Embryonic facial prominence (tissue), 1 donor: ENCODE data around the gene PRRT1B.
"Not testable (repeated sequence)": the region's sequence is repeated elsewhere in the genome, so short reads cannot be mapped to it uniquely, and the experiment has no call there.

Experiments used
- DNase-seq: peaks from one replicate; pipeline ENCODE4 v3.0.0-alpha.2; 2016; ENCODE audit errors: extremely low spot score

The PRRT1B gene

GRCh38 chr9:131550465-131550864 lies 5.1 kb downstream of the PRRT1B start:
- DNase-seq, result not testable (repeated sequence)

DNA sequence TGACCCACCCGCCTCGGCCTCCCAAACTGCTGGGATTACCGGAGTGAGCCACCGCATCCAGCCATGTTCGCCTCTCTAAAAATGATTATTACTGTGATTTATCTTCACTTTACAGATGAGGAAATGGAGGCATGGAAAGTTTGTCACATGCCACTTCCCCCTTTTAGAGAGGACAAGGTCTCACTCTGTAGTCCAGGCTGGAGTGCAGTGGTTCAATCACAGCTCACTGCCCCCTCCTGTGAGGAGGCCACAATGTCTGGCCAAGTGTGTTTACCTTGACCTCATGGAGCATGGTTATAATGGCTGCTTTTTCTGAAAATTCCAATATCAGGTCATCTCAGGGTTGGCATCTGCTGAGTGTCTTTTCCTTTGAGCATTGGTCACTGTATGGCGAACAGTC lies 6.7 kb downstream of the PRRT1B start:
- DNase-seq, result no peak

DNA sequence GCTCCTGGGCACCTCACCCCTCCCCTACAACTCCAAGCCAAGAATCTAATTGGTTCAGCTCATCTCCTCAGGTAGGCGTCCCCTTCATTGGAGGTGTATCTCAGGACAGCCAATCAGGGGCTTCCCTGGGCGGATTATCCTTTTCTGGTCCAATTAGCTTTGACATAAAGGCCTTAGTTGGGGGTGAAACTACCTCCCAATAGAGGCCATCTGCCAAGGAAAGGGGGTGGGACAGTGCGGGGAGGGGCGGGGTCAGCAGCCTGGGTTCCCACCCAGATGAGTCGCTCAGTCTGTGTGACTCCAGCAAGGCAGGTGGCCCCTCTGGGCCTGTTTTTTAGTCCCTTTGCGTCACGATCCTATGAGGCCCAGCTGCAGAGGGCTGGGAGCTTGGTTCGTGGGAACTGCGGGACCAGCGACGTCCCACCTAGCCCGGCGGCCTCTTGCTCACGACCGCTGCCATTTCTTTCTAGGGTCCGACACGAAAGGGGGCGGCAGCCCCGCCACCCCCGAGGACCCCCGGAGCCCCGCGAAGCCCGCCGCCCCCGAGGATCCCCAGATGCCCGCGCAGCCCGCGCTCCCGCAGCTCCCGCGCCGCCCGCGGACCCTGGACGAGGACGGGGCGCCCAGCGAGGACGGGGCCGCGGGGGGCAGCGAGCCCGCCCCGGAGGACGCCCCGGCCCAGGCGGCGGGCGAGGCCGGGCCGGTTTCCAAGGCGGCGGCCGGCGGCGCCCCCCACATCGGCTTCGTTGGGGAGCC lies 8.9 kb downstream of the PRRT1B start:
- no peak for DNase-seq

GRCh38 chr9:131554843-131555351 lies 9.6 kb downstream of the PRRT1B start:
- DNase-seq, result no peak

DNA sequence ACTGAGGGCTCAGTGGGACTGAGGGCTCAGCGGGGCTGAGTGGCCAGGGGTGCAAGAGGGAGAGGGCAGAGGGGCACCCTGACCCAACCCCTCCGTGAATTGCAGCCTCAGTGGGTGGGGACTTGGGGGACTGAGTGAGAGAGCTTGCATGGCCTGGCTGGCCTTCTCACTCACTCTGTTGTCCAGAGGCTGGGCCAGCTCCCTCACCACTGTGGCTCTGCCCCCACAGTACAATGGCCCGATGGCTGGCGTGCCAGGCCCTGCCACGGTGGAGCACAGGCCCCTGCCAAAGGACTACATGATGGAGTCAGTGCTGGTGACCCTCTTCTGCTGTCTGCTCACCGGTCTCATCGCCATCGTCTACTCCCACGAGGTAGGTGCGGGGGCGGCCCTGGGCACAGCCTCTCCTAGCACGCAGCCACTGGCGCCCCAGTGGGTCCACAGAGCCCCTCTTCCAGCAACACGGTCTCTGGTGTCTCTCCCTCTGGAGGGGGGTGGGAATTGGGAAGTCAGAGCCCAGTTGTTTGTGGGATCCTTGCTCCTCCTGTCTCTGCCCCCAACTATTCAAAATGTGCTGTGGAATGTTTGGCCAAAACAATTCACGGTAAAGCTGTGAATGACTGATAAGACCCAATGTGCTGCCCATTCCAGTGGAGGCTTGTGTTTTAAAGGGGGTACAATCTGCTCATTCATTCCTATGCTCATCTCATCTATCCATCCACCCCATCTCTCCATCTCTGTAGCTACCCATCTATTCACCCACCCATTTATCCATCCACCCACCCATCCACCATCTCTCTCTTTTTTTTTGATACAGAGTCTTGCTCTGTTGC lies 10.7 kb downstream of the PRRT1B start:
- no peak for DNase-seq

GRCh38 chr9:131557855-131558548 lies 12.7 kb downstream of the PRRT1B start:
- DNase-seq, result no peak

GRCh38 chr9:131559421-131560000 lies 14.2 kb downstream of the PRRT1B start:
- no peak for DNase-seq

DNA sequence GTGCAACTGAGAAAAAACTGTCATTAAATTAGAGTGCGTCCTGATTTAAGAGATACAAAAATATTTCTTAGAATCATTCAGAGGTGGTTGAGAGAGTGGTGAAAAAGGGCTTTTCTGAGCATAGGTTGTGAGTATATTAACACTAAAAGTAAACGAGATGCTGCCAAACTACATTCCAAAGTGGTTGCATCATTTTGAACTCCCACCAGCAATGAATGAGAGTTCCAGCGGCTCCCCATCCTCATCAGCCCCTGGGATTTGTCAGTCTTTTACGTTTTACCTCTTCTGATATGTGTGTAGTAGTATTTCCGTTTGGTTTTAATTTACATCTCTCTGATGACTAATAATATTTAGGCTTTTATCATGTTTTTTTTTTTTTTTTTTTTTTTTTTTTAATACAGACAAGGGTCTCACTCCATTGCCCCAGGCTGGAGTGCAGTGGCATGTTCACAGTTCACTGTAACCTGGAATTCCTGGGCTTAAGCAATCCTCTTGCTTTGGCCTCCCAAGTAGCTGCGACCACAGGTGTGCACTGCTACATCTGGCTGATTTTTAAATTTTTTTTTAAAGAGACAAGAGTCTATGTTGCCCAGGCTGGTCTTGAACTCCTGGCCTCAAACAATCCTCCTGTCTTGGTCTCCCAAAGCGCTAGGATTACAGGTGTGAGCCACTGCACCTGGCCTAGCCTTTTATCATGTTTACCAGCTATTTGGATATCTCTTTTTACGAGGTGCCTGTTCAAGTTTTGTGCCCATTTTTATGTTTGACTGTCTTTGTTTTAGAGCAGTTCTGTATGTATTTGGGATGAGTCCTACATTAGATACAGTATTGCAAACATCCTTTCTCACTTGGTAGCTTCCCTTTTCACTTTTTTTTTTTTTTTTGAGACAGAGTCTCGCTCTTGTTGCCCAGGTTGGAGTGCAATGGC lies 17.0 kb downstream of the PRRT1B start:
- no peak for DNase-seq

DNA sequence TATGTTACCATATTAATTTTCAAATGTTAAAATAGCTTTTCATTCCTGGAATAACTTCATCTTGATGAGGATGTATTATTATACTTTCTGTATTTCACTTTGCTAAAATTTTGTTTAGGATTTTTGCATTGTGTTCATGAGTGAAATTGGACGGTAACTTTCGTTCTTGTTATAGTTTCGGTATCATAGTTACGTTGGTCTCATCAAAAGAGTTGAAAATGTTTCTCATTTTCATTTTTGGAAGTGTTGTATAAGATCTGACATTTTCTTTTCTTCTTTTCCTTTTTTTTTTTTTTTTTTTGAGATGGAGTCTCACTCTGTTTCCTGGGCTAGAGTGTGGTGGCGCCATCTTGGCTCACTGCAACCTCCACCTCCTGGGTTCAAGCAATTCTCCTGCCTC lies 20.0 kb downstream of the PRRT1B start:
- DNase-seq, result no peak

- no peak for DNase-seq
Measured at GRCh38 chr9:131566158-131566557, 20.8 kb downstream of the PRRT1B start.

DNA sequence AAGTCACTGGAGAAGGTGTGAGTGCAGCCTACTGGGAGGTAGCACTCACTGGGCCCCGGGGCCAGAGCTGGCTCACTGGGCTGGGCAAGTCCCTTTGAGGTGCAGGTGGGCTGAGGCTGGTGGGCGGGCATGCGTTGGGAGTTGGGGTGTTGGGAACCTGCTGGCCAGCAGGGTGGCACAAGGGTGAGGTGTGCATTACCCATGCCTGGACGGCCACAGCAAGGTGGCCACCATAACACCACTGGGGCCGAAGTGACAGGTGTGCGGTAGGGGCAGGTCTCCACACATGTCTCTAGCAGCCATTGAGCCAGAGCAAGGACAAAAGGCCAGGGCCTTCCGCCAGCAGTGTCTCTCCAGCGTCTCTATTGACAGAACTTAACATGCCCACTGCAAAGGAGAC lies 22.6 kb downstream of the PRRT1B start:
- DNase-seq, result no peak

- no peak for DNase-seq
Measured at GRCh38 chr9:131574730-131575640, 29.7 kb downstream of the PRRT1B start.

GRCh38 chr9:131575946-131576853 lies 30.9 kb downstream of the PRRT1B start:
- no peak for DNase-seq

GRCh38 chr9:131577005-131578000 lies 32.0 kb downstream of the PRRT1B start:
- no peak for DNase-seq

GRCh38 chr9:131578021-131578420 lies 32.7 kb downstream of the PRRT1B start:
- DNase-seq, result no peak

GRCh38 chr9:131578731-131579504 lies 33.6 kb downstream of the PRRT1B start:
- DNase-seq, result no peak

DNA sequence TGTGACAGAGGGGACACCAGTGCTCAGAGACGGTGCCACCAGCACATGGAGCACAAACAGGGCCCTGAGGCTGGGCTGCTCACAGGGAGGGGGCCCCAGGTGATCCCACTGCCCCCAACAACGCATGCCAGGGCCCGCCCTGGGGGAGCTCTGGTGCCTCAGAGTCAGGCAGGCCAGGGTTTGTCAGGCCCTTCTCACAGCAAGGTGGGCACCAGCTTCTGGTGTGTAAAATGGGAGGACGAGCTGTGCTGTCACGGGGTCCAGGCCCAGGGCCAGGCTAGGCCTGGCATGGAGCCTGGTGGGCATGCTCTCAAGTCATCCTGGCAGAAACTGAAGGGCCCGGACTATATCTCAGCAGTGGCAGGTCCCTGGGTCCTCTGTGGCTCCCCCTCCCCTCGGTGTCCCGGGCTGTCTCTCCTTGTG lies 34.5 kb downstream of the PRRT1B start:
- no peak for DNase-seq
